ENCODE measurements around the gene SMAD7. TPM values are rescaled to one million over a fixed set of nuclear protein-coding genes. Genes with fewer than 3 reads are reported as not detected.

Gene SMAD7
- total RNA-seq, 1 experiment from 2014 or later: 12.3 TPM

DNA sequence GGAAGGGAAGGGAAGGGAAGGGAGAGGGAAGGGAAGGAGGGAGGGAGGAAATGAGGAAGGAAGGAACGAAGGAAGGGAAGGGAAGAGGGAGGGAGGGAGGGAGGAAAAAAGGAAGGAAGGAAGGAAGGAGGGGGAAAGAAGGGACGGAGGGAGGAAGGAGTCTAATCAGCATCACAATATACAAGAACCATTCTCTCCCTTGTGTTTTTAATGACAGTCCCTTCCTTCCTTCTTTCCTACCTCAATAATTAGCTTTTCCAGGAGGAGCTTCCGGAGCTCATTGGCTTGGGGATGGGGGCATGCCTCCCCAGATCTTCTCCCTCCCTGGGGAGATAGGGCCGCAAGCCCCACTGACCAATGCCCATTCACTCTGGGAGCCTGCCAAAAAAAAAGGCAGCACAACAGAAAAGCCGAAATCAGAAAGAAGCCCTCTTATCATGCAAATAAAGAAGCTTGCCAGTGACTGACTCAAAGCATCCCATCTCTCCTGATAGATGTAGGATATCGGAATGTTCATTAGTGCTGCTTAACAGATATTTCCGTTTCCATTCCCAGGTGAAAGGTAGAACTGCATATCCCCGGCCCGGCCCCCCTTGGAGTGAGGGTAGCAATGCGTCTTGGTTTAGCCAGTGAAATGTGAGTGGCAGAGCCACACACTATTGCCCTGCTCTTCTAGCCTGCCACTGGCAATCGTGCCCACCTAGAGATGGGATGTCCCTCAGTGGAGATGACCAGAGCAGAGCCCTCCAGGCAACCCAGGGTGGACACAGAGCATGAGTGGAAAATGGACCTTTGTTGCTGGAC lies 17.8 kb upstream of the SMAD7 start:
- no peaks in the 10 kb centered on the region for H3K4me1 Mint-ChIP-seq (ENCODE audit: insufficient read depth, unreplicated experiment)
- no peaks in the 10 kb centered on the region for H3K9me3 Mint-ChIP-seq (ENCODE audit: unreplicated experiment)
- CTCF ChIA-PET: interaction anchor here (0.5 to 1.1 kb wide), 4 partner anchors 15 to 862 kb away, joined by 3 to 4 read pairs (median 4); no protein-coding TSS in a partner anchor
- BruUV-seq (replicated peaks): no TSS peak
- H3K4me3 Mint-ChIP-seq (ENCODE audit: unreplicated experiment): no peak overlapping the region
- peaks cover 6% of the 10 kb centered on the region for H3K36me3 Mint-ChIP-seq (ENCODE audit: insufficient read depth, unreplicated experiment)
- H3K27me3 Mint-ChIP-seq (ENCODE audit: insufficient read depth, unreplicated experiment): no peaks in the 10 kb centered on the region
- TF ChIP-seq, protein P1, sequence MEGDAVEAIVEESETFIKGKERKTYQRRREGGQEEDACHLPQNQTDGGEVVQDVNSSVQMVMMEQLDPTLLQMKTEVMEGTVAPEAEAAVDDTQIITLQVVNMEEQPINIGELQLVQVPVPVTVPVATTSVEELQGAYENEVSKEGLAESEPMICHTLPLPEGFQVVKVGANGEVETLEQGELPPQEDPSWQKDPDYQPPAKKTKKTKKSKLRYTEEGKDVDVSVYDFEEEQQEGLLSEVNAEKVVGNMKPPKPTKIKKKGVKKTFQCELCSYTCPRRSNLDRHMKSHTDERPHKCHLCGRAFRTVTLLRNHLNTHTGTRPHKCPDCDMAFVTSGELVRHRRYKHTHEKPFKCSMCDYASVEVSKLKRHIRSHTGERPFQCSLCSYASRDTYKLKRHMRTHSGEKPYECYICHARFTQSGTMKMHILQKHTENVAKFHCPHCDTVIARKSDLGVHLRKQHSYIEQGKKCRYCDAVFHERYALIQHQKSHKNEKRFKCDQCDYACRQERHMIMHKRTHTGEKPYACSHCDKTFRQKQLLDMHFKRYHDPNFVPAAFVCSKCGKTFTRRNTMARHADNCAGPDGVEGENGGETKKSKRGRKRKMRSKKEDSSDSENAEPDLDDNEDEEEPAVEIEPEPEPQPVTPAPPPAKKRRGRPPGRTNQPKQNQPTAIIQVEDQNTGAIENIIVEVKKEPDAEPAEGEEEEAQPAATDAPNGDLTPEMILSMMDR (IDR thresholded peaks at IDR 0.05; ENCODE audit: unreplicated experiment): no peak
- no peak for DNase-seq (ENCODE audit: unreplicated experiment)
- intact Hi-C loops (cut with micrococcal nuclease): no loop called here
- H3K27ac Mint-ChIP-seq (ENCODE audit: low read depth, unreplicated experiment): no peak overlapping the region
- POLR2A ChIA-PET: interaction anchor here (0.7 to 1.3 kb wide), 4 partner anchors 9 to 37 kb away, joined by 3 to 7 read pairs (median 3); no protein-coding TSS in a partner anchor

DNA sequence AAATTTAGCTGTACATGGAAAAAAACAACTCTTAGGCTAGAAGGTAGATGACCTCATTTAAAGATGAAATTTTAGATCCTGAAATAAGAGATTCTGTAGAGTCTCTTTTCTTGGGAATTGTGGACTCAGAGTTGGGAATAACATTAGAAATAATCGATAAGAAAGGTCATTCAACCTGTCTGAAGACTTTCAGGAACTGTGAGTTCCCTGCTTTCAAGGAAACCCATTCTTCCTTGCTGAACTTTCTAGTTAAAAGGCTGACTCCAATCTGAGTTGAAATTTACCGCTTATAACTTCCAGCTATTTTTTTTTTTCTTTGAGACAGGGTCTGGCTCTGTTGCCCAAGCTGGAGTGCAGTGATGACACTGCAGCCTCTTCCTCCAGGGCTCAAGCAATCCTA lies 16.8 kb upstream of the SMAD7 start:
- H3K27me3 Mint-ChIP-seq (ENCODE audit: insufficient read depth, unreplicated experiment): no peaks in the 10 kb centered on the region
- no peak overlapping the region for H3K4me3 Mint-ChIP-seq (ENCODE audit: unreplicated experiment)
- ChIA-PET POLR2A (interaction anchor here (0.8 to 1.3 kb wide), 3 partner anchors 8 to 15 kb away, joined by 3 to 7 read pairs (median 3); no protein-coding TSS in a partner anchor), CTCF (interaction anchor here (0.6 to 1.1 kb wide), 3 partner anchors 73 to 863 kb away, joined by 3 to 4 read pairs (median 3); no protein-coding TSS in a partner anchor)
- H3K4me1 Mint-ChIP-seq (ENCODE audit: insufficient read depth, unreplicated experiment): no peaks in the 10 kb centered on the region
- intact Hi-C loops (cut with micrococcal nuclease): no loop called here
- H3K36me3 Mint-ChIP-seq (ENCODE audit: insufficient read depth, unreplicated experiment): peaks cover 6% of the 10 kb centered on the region
- no peaks in the 10 kb centered on the region for H3K9me3 Mint-ChIP-seq (ENCODE audit: unreplicated experiment)
- BruUV-seq (replicated peaks): no TSS peak
- TF ChIP-seq, protein P1 (IDR thresholded peaks at IDR 0.05; ENCODE audit: unreplicated experiment): no peak
- no peak for DNase-seq (ENCODE audit: unreplicated experiment)
- no peak overlapping the region for H3K27ac Mint-ChIP-seq (ENCODE audit: low read depth, unreplicated experiment)

DNA sequence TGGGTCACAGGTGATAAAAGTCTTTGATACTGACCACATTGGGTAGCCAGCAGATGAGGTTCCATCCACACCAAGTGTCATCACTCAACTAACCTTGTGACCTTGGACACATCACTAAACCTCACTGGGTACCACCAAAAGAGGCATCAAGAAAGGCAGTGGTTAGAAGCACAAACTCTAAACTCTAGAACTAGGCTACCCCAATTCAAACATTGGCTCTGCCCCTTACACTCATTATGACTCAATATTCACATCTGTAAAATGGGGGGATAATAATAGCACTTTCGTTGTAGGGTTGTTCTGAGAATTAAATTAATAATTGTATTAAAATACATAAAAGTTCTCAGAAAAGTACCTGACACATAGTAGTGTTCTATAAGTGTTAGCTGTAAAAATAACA lies 15.8 kb upstream of the SMAD7 start:
- CTCF ChIA-PET: no interaction called here
- no TSS peak for BruUV-seq (replicated peaks)
- Mint-ChIP-seq H3K9me3 (ENCODE audit: unreplicated experiment) (no peaks in the 10 kb centered on the region), H3K27ac (ENCODE audit: low read depth, unreplicated experiment) (no peak overlapping the region), H3K4me1 (ENCODE audit: insufficient read depth, unreplicated experiment) (peaks cover 3% of the 10 kb centered on the region), H3K27me3 (ENCODE audit: insufficient read depth, unreplicated experiment) (no peaks in the 10 kb centered on the region), H3K36me3 (ENCODE audit: insufficient read depth, unreplicated experiment) (peaks cover 4% of the 10 kb centered on the region), H3K4me3 (ENCODE audit: unreplicated experiment) (no peak overlapping the region)
- TF ChIP-seq, protein P1 (IDR thresholded peaks at IDR 0.05; ENCODE audit: unreplicated experiment): no peak
- intact Hi-C loops (cut with micrococcal nuclease): no loop called here
- DNase-seq (ENCODE audit: unreplicated experiment): no peak
- POLR2A ChIA-PET: interaction anchor here (0.6 kb wide), 1 partner anchor 15 kb away, joined by 4 read pairs; no protein-coding TSS in a partner anchor

DNA sequence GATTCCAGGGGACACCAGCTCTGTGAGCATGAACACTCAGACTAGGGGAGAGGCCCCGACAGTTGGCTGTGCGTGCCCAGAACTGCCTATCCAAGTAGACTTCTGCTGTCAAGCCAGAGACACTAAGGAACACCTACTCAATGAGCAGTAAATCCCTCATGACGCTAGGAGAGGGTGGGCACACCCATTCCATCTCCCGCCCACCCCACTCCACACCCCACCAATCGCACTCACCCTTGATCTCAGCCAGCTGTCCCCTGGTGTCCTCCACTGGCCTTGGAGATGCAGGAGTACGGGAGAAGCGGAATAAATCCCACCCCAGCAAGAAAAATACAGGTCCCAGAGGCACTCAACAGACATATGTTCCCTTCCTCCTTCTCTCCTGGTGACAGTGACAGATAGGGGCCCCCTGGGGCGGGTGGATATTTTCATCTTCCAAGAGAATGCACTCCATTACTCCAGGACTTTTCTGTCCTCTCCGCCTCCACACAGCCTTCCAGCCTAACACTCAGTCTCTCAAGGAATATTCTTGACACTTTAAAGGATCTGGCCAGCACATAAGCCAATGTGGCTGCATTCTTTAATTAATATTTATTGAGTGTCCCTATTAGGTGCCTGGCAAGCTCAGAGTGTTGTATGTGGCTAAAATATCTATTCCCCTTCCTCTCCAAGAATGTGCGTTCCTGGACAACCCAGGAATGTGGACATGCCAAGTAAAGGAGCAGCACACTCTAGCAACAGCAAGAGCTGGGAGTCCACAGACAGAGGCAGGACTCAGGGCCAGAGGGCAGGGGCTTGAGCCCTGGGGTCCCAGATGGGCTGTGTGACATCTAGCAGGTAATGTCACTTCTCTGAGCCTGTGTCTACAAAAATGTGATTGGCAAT lies 13.1 kb upstream of the SMAD7 start:
- no TSS peak for BruUV-seq (replicated peaks)
- Mint-ChIP-seq H3K9me3 (ENCODE audit: unreplicated experiment) (no peaks in the 10 kb centered on the region), H3K27me3 (ENCODE audit: insufficient read depth, unreplicated experiment) (no peaks in the 10 kb centered on the region), H3K36me3 (ENCODE audit: insufficient read depth, unreplicated experiment) (no peaks in the 10 kb centered on the region), H3K4me1 (ENCODE audit: insufficient read depth, unreplicated experiment) (peaks cover 13% of the 10 kb centered on the region), H3K4me3 (ENCODE audit: unreplicated experiment) (no peak overlapping the region), H3K27ac (ENCODE audit: low read depth, unreplicated experiment) (no peak overlapping the region)
- intact Hi-C loops (cut with micrococcal nuclease): no loop called here
- ChIA-PET CTCF (no interaction called here), POLR2A (no interaction called here)
- TF ChIP-seq, protein P1 (IDR thresholded peaks at IDR 0.05; ENCODE audit: unreplicated experiment): no peak
- no peak for DNase-seq (ENCODE audit: unreplicated experiment)
